DOHH2 (cell line): Measurements from ENCODE around the gene CDC42BPA.

Experiments used
- H3F3A ChIP-seq: fragments of 200-600 bp; sonication (generic), shearing (Covaris generic); 2 replicates; pipeline ENCODE4 v1.6.0; 2016; ENCODE audit warnings: antibody characterized with exemption, mild to moderate bottlenecking; ENCODE audit not compliant: control insufficient read depth, insufficient read depth
- H3K27ac ChIP-seq: fragments of 200-600 bp; sonication (generic); 2 replicates; pipeline ENCODE4 v1.5.1; 2014; ENCODE audit warnings: low read depth, mild to moderate bottlenecking, low read length, moderate library complexity
- H3K27me3 ChIP-seq: fragments of 200-600 bp; sonication (generic); 2 replicates; pipeline ENCODE4 v1.6.1; 2014; ENCODE audit warnings: mild to moderate bottlenecking, low read length, mixed read lengths; ENCODE audit not compliant: control insufficient read depth
- H3K36me3 ChIP-seq: fragments of 200-600 bp; sonication (generic); 2 replicates; pipeline ENCODE4 v1.6.1; 2014; ENCODE audit warnings: mild to moderate bottlenecking, low read length, moderate library complexity, mixed read lengths; ENCODE audit not compliant: control insufficient read depth
- H3K4me1 ChIP-seq: fragments of 200-600 bp; sonication (generic); 2 replicates; pipeline ENCODE4 v1.6.1; 2014; ENCODE audit warnings: mild to moderate bottlenecking, low read length, mixed read lengths; ENCODE audit not compliant: control insufficient read depth
- H3K4me2 ChIP-seq: fragments of 200-600 bp; sonication (generic); 2 replicates; pipeline ENCODE4 v1.6.0; 2014; ENCODE audit warnings: mild to moderate bottlenecking, low read length, moderate library complexity
- H3K4me3 ChIP-seq: fragments of 200-600 bp; sonication (generic); 2 replicates; pipeline ENCODE4 v1.5.1; 2014; ENCODE audit warnings: mild to moderate bottlenecking, low read length, mixed read lengths
- H3K79me2 ChIP-seq: fragments of 200-600 bp; sonication (generic); 2 replicates; pipeline ENCODE4 v1.6.1; 2014; ENCODE audit warnings: mild to moderate bottlenecking, low read length, mixed read lengths; ENCODE audit not compliant: control insufficient read depth
- H3K9me2 ChIP-seq: fragments of 200-600 bp; sonication (generic); replicated peaks from 2 replicates; pipeline ENCODE4 v1.6.1; 2014; ENCODE audit warnings: mild to moderate bottlenecking, low read length, mixed read lengths; ENCODE audit not compliant: control insufficient read depth
- H3K9me3 ChIP-seq: fragments of 200-600 bp; sonication (generic); 2 replicates; pipeline ENCODE4 v1.6.1; 2014; ENCODE audit warnings: antibody characterized with exemption, low read length, mixed read lengths; ENCODE audit not compliant: control insufficient read depth, insufficient read depth
- H4K20me1 ChIP-seq: fragments of 200-600 bp; sonication (generic); 2 replicates; pipeline ENCODE4 v1.6.0; 2014; ENCODE audit warnings: low read depth, mild to moderate bottlenecking, antibody characterized with exemption, low read length, moderate library complexity; ENCODE audit not compliant: control insufficient read depth, insufficient read depth
- CTCF ChIP-seq: fragments of 200-600 bp; sonication (generic); IDR thresholded peaks from one replicate; pipeline ENCODE4 v1.5.1; 2014; ENCODE audit warnings: antibody characterized with exemption, mild to moderate bottlenecking, low read depth, low read length; ENCODE audit not compliant: poor library complexity, severe bottlenecking
- EZH2phosphoT487 ChIP-seq: fragments of 200-600 bp; sonication (generic); IDR thresholded peaks from 2 replicates; pipeline ENCODE4 v1.6.1; 2017; ENCODE audit warnings: borderline replicate concordance, mild to moderate bottlenecking, antibody characterized with exemption, low read length, moderate library complexity, mixed read lengths

CDC42BPA gene

GRCh38 chr1:227166559-227166958 is 151.7 kb downstream of the CDC42BPA start:
- Histone ChIP-seq H3K9me3 (no peaks in the 10 kb centered on the region), H4K20me1 (no peaks in the 10 kb centered on the region), H3K36me3 (no peaks in the 10 kb centered on the region), H3K9me2 (no peaks in the 10 kb centered on the region), H3K4me1 (no peaks in the 10 kb centered on the region), H3K4me2 (no peak overlapping the region), H3F3A (no peaks in the 10 kb centered on the region), H3K79me2 (no peaks in the 10 kb centered on the region), H3K27me3 (peaks cover 3% of the 10 kb centered on the region; the same call in 1 of the 2 replicates), H3K27ac (no peak overlapping the region), H3K4me3 (no peak overlapping the region)
- TF ChIP-seq EZH2phosphoT487: no peak
- TF ChIP-seq CTCF: no peak

GRCh38 chr1:227161470-227161869 is 156.8 kb downstream of the CDC42BPA start:
- TF ChIP-seq EZH2phosphoT487: no peak
- no peak for TF ChIP-seq CTCF
- Histone ChIP-seq H3K4me2 (no peak overlapping the region), H3K4me1 (no peaks in the 10 kb centered on the region), H3K36me3 (no peaks in the 10 kb centered on the region), H3K79me2 (no peaks in the 10 kb centered on the region), H3F3A (no peaks in the 10 kb centered on the region), H3K9me3 (no peaks in the 10 kb centered on the region), H4K20me1 (no peaks in the 10 kb centered on the region), H3K27me3 (no peaks in the 10 kb centered on the region), H3K27ac (no peak overlapping the region), H3K9me2 (no peaks in the 10 kb centered on the region), H3K4me3 (no peak overlapping the region)

GRCh38 chr1:227156520-227156919 is 161.8 kb downstream of the CDC42BPA start:
- H3K36me3 ChIP-seq: no peaks in the 10 kb centered on the region
- H3F3A ChIP-seq: no peaks in the 10 kb centered on the region
- H4K20me1 ChIP-seq: no peaks in the 10 kb centered on the region
- no peaks in the 10 kb centered on the region for H3K79me2 ChIP-seq
- no peaks in the 10 kb centered on the region for H3K27me3 ChIP-seq
- no peak overlapping the region for H3K4me2 ChIP-seq
- no peak overlapping the region for H3K27ac ChIP-seq
- no peaks in the 10 kb centered on the region for H3K4me1 ChIP-seq
- H3K9me2 ChIP-seq: no peaks in the 10 kb centered on the region
- no peak for TF ChIP-seq CTCF
- TF ChIP-seq EZH2phosphoT487: no peak
- H3K4me3 ChIP-seq: no peak overlapping the region
- H3K9me3 ChIP-seq: no peaks in the 10 kb centered on the region

GRCh38 chr1:227155688-227156087 is 162.6 kb downstream of the CDC42BPA start:
- TF ChIP-seq CTCF (no peak), EZH2phosphoT487 (no peak)
- H3F3A ChIP-seq: no peaks in the 10 kb centered on the region

More at GRCh38 chr1:227155688-227156087, 162.6 kb downstream of the CDC42BPA start:
- Histone ChIP-seq H3K4me2 (no peak overlapping the region), H3K36me3 (no peaks in the 10 kb centered on the region), H4K20me1 (no peaks in the 10 kb centered on the region), H3K27ac (no peak overlapping the region), H3K9me3 (no peaks in the 10 kb centered on the region), H3K79me2 (no peaks in the 10 kb centered on the region), H3K4me1 (no peaks in the 10 kb centered on the region), H3K9me2 (no peaks in the 10 kb centered on the region), H3K4me3 (no peak overlapping the region), H3K27me3 (no peaks in the 10 kb centered on the region)
